OCI-LY3 (cell line): ENCODE measurements around the gene FARP1.

Experiments used
- H2AFZ ChIP-seq: fragments of 200-600, 300-600 bp; shearing (Covaris generic); 2 replicates; pipeline ENCODE4 v1.6.0; 2014; ENCODE audit warnings: antibody characterized with exemption, low read depth, low read length
- H3K27ac ChIP-seq: fragments of 200-600, 300-600 bp; sonication (generic); 2 replicates; pipeline ENCODE4 v1.5.1; 2014; ENCODE audit warnings: mild to moderate bottlenecking, low read length, moderate library complexity, mixed read lengths
- H3K27me3 ChIP-seq: fragments of 200-600, 300-600 bp; sonication (generic); 2 replicates; pipeline ENCODE4 v1.6.1; 2014; ENCODE audit warnings: low read depth, low read length, mixed read lengths
- H3K36me3 ChIP-seq: fragments of 200-600, 300-600 bp; sonication (generic); replicated peaks from 2 replicates; pipeline ENCODE3; 2014; ENCODE audit warnings: low read depth, low read length, mixed read lengths
- H3K4me1 ChIP-seq: fragments of 300-600, 200-600 bp; sonication (generic); 2 replicates; pipeline ENCODE4 v1.6.1; 2014; ENCODE audit warnings: low read length, mixed read lengths
- H3K4me2 ChIP-seq: fragments of 200-600, 300-600 bp; sonication (generic); 2 replicates; pipeline ENCODE4 v1.6.1; 2014; ENCODE audit warnings: low read length, mixed read lengths
- H3K4me3 ChIP-seq: fragments of 300-600, 200-600 bp; sonication (generic); 2 replicates; pipeline ENCODE4 v1.5.1; 2014; ENCODE audit warnings: antibody characterized with exemption, mild to moderate bottlenecking, low read length, moderate library complexity
- H3K79me2 ChIP-seq: fragments of 300-600, 200-600 bp; shearing (Covaris generic); 2 replicates; pipeline ENCODE4 v1.6.1; 2014; ENCODE audit warnings: mild to moderate bottlenecking, low read length, mixed read lengths
- H3K9ac ChIP-seq: fragments of 300-600, 200-600 bp; shearing (Covaris generic); 2 replicates; pipeline ENCODE4 v1.6.0; 2014; ENCODE audit warnings: mild to moderate bottlenecking, low read length, moderate library complexity
- H3K9me3 ChIP-seq: fragments of 200-600, 300-600 bp; shearing (Covaris generic); 2 replicates; pipeline ENCODE4 v1.6.1; 2014; ENCODE audit warnings: low read length, mixed read lengths; ENCODE audit not compliant: insufficient read depth
- H4K20me1 ChIP-seq: fragments of 200-600, 300-600 bp; sonication (generic); 2 replicates; pipeline ENCODE4 v1.6.1; 2016; ENCODE audit warnings: low read length, mixed read lengths; ENCODE audit not compliant: insufficient read depth
- CTCF ChIP-seq: fragments of 200-600, 300-600 bp; sonication (generic); IDR thresholded peaks from 2 replicates; pipeline ENCODE4 v1.5.1; 2014; ENCODE audit warnings: antibody characterized with exemption, low read length, low read depth
- EZH2phosphoT487 ChIP-seq: fragments of 200-600 bp; shearing (Covaris generic); IDR thresholded peaks from 2 replicates; pipeline ENCODE4 v1.6.1; 2018; ENCODE audit warnings: antibody characterized with exemption, mixed run types, low read depth

The FARP1 gene

GRCh38 chr13:98432638-98433037, 289.7 kb downstream of the FARP1 start:
- no peaks in the 10 kb centered on the region for H3K9me3 ChIP-seq
- no peaks in the 10 kb centered on the region for H3K79me2 ChIP-seq
- H3K36me3 ChIP-seq = no peaks in the 10 kb centered on the region
- no peaks in the 10 kb centered on the region for H4K20me1 ChIP-seq
- no peak overlapping the region for H2AFZ ChIP-seq
- TF ChIP-seq EZH2phosphoT487 (no peak), CTCF (no peak)
- H3K4me2 ChIP-seq = no peak overlapping the region
- H3K27ac ChIP-seq = no peak overlapping the region
- no peak overlapping the region for H3K9ac ChIP-seq
- H3K27me3 ChIP-seq = peaks cover 12% of the 10 kb centered on the region
- H3K4me3 ChIP-seq = no peak overlapping the region
- H3K4me1 ChIP-seq = no peaks in the 10 kb centered on the region

GRCh38 chr13:98433654-98434053, 290.8 kb downstream of the FARP1 start:
- peaks cover 12% of the 10 kb centered on the region for H3K27me3 ChIP-seq
- no peak overlapping the region for H3K4me2 ChIP-seq
- no peak overlapping the region for H3K4me3 ChIP-seq
- no peaks in the 10 kb centered on the region for H3K4me1 ChIP-seq
- H3K36me3 ChIP-seq = no peaks in the 10 kb centered on the region
- no peak overlapping the region for H3K27ac ChIP-seq
- H2AFZ ChIP-seq = no peak overlapping the region
- no peaks in the 10 kb centered on the region for H3K9me3 ChIP-seq
- TF ChIP-seq EZH2phosphoT487 (no peak), CTCF (no peak)
- H3K9ac ChIP-seq = no peak overlapping the region
- H4K20me1 ChIP-seq = no peaks in the 10 kb centered on the region
- no peaks in the 10 kb centered on the region for H3K79me2 ChIP-seq

- no peaks in the 10 kb centered on the region for H4K20me1 ChIP-seq
- peaks cover 12% of the 10 kb centered on the region for H3K27me3 ChIP-seq
- H3K27ac ChIP-seq = no peak overlapping the region
- H3K36me3 ChIP-seq = no peaks in the 10 kb centered on the region
- no peak overlapping the region for H3K9ac ChIP-seq
- H3K4me3 ChIP-seq = no peak overlapping the region
- TF ChIP-seq EZH2phosphoT487 (no peak), CTCF (no peak)
- H3K4me2 ChIP-seq = no peak overlapping the region
- H3K79me2 ChIP-seq = no peaks in the 10 kb centered on the region
- no peak overlapping the region for H2AFZ ChIP-seq
- H3K9me3 ChIP-seq = no peaks in the 10 kb centered on the region
- H3K4me1 ChIP-seq = no peaks in the 10 kb centered on the region
Measured at GRCh38 chr13:98434060-98434459, 291.2 kb downstream of the FARP1 start.

GRCh38 chr13:98435376-98435775, 292.5 kb downstream of the FARP1 start:
- H3K27ac ChIP-seq = no peak overlapping the region
- H3K4me3 ChIP-seq = no peak overlapping the region
- no peaks in the 10 kb centered on the region for H3K36me3 ChIP-seq
- TF ChIP-seq EZH2phosphoT487 = no peak
- TF ChIP-seq CTCF = no peak
- H3K4me2 ChIP-seq = no peak overlapping the region
- H3K27me3 ChIP-seq = peaks cover 9% of the 10 kb centered on the region
- no peaks in the 10 kb centered on the region for H3K4me1 ChIP-seq
- no peaks in the 10 kb centered on the region for H3K9me3 ChIP-seq
- no peak overlapping the region for H3K9ac ChIP-seq
- H4K20me1 ChIP-seq = no peaks in the 10 kb centered on the region
- H2AFZ ChIP-seq = no peak overlapping the region
- no peaks in the 10 kb centered on the region for H3K79me2 ChIP-seq
